Measurements from ENCODE around the gene ZC3H10.

GRCh38 chr12:56086608-56087007 is 31.5 kb upstream of the ZC3H10 start:
- TF ChIP-seq CTCF (IDR thresholded peaks at IDR 0.05) (no peak), POLR2A (IDR thresholded peaks at IDR 0.05) (no peak)

All from adrenal gland (tissue), 5 donors.